Endometrial microvascular endothelial cells (primary cell): ENCODE results near the gene PKIB. TPM values are rescaled to one million over a fixed set of nuclear protein-coding genes. Genes with fewer than 3 reads are reported as not detected.
"Not testable (repeated sequence)": the region's sequence is repeated elsewhere in the genome, so short reads cannot be mapped to it uniquely, and the experiment has no call there.

Experiments
- in situ Hi-C: cut with HindIII; loops from 2 replicates; pipeline ENCODE4 v1.10.0; 2017; ENCODE audit warnings: low sequenced_read_pairs, low pct_unique_long_range_greater_than_20kb; ENCODE audit errors: inconsistent ontology term
- total RNA-seq: library from RNA; depleted of rRNA; stranded (reverse); fragments of >200 nt; gene quantifications from one replicate; pipeline ENCODE4 v1.2.3, GENCODE V29; 2015; ENCODE audit errors: inconsistent ontology term

PKIB gene
- total RNA-seq, 1 donor from 2014 or later: not detected

GRCh38 chr6:122727244-122727643 lies 117.0 kb downstream of the PKIB start:
- in situ Hi-C loops: no loop called here

GRCh38 chr6:122730334-122730733 lies 120.1 kb downstream of the PKIB start:
- in situ Hi-C loops: no loop called here

GRCh38 chr6:122730775-122731386 lies 120.7 kb downstream of the PKIB start:
- in situ Hi-C loops: no loop called here

GRCh38 chr6:122733259-122733658 lies 123.1 kb downstream of the PKIB start:
- in situ Hi-C loops: no loop called here

- in situ Hi-C loops: no loop called here
Measured at GRCh38 chr6:122734529-122735395, 124.6 kb downstream of the PKIB start.

GRCh38 chr6:122735582-122735981 lies 125.4 kb downstream of the PKIB start:
- in situ Hi-C loops: no loop called here

GRCh38 chr6:122736163-122736562 lies 126.0 kb downstream of the PKIB start:
- in situ Hi-C loops: no loop called here

GRCh38 chr6:122736616-122737015 lies 126.4 kb downstream of the PKIB start:
- in situ Hi-C loops: no loop called here

GRCh38 chr6:122740091-122740490 lies 129.9 kb downstream of the PKIB start:
- in situ Hi-C loops: no loop called here

GRCh38 chr6:122740936-122741335 lies 130.7 kb downstream of the PKIB start:
- in situ Hi-C loops: no loop called here

- in situ Hi-C loops: not testable (repeated sequence)
Measured at GRCh38 chr6:122744247-122744646, 134.0 kb downstream of the PKIB start.

- in situ Hi-C loops: not testable (repeated sequence)
Measured at GRCh38 chr6:122744856-122745255, 134.7 kb downstream of the PKIB start.

GRCh38 chr6:122746688-122747087 lies 136.5 kb downstream of the PKIB start:
- in situ Hi-C loops: no loop called here

GRCh38 chr6:122747573-122747972 lies 137.4 kb downstream of the PKIB start:
- in situ Hi-C loops: no loop called here

- in situ Hi-C loops: not testable (repeated sequence)
Measured at GRCh38 chr6:122748945-122749344, 138.7 kb downstream of the PKIB start.

GRCh38 chr6:122749451-122750050 lies 139.3 kb downstream of the PKIB start:
- in situ Hi-C loops: no loop called here

- in situ Hi-C loops: no loop called here
Measured at GRCh38 chr6:122751326-122751725, 141.1 kb downstream of the PKIB start.

- in situ Hi-C loops: no loop called here
Measured at GRCh38 chr6:122752459-122752858, 142.3 kb downstream of the PKIB start.

- in situ Hi-C loops: no loop called here
Measured at GRCh38 chr6:122753000-122753687, 142.9 kb downstream of the PKIB start.
